Measurements from ENCODE around the gene PXT1.

The PXT1 gene

GRCh38 chr6:36387440-36388303 is 55.0 kb downstream of the PXT1 start, which contains the start of gene ETV7:
Gene ETV7, minus strand, starts transcription at chr6:36387669. Its CDS starts 128 bp downstream, at chr6:36387541.
- peak; percentile 64 for DNase-seq

GRCh38 chr6:36386495-36387439 is 55.9 kb downstream of the PXT1 start:
- peak; percentile 13 for DNase-seq

GRCh38 chr6:36384095-36384494 is 58.6 kb downstream of the PXT1 start:
- DNase-seq: no peak

GRCh38 chr6:36383606-36384005 is 59.0 kb downstream of the PXT1 start:
- DNase-seq: peak; percentile 16

GRCh38 chr6:36382976-36383375 is 59.7 kb downstream of the PXT1 start:
- no peak for DNase-seq

GRCh38 chr6:36381502-36382389 is 60.9 kb downstream of the PXT1 start:
- DNase-seq: no peak

GRCh38 chr6:36380166-36380565 is 62.5 kb downstream of the PXT1 start:
- no peak for DNase-seq

- DNase-seq: no peak
Measured at GRCh38 chr6:36378936-36379335, 63.7 kb downstream of the PXT1 start.

- DNase-seq: no peak
Measured at GRCh38 chr6:36378243-36378920, 64.3 kb downstream of the PXT1 start.

- DNase-seq: no peak
Measured at GRCh38 chr6:36377594-36377993, 65.1 kb downstream of the PXT1 start.

- DNase-seq: no peak
Measured at GRCh38 chr6:36376742-36377141, 65.9 kb downstream of the PXT1 start.

- no peak for DNase-seq
Measured at GRCh38 chr6:36376183-36376582, 66.5 kb downstream of the PXT1 start.

- no peak for DNase-seq
Measured at GRCh38 chr6:36375644-36376155, 67.0 kb downstream of the PXT1 start.

GRCh38 chr6:36374972-36375371 is 67.7 kb downstream of the PXT1 start:
- DNase-seq: no peak

GRCh38 chr6:36374194-36374593 is 68.5 kb downstream of the PXT1 start:
- DNase-seq: no peak

GRCh38 chr6:36373368-36374019 is 69.2 kb downstream of the PXT1 start:
- no peak for DNase-seq

GRCh38 chr6:36372088-36372487 is 70.6 kb downstream of the PXT1 start:
- DNase-seq: no peak

GRCh38 chr6:36371211-36371610 is 71.4 kb downstream of the PXT1 start:
- DNase-seq: no peak

- DNase-seq: no peak
Measured at GRCh38 chr6:36370638-36371037, 72.0 kb downstream of the PXT1 start.

GRCh38 chr6:36368921-36369865 is 73.5 kb downstream of the PXT1 start:
- no peak for DNase-seq
